GM21717 (cell line): ENCODE results near the gene FAM193B.

Experiments
- ATAC-seq: cut with Tn5 transposase; IDR thresholded peaks from one replicate; pipeline ENCODE4 v1.9.1; 2021; ENCODE audit warnings: mild to moderate bottlenecking, moderate library complexity; ENCODE audit not compliant: unreplicated experiment

FAM193B gene

GRCh38 chr5:177554474-177555111, at the start of gene FAM193B:
FAM193B (minus strand) TSS chr5:177554563; CDS start chr5:177554458, 105 bp downstream.
- peak; percentile 90 for ATAC-seq

- ATAC-seq, result no peak
These were observed 49.8 kb upstream of the FAM193B start for GRCh38 chr5:177604116-177604521.

GRCh38 chr5:177603631-177604030, 49.3 kb upstream of the FAM193B start:
- no peak for ATAC-seq

- no peak for ATAC-seq
These were observed 48.1 kb upstream of the FAM193B start for GRCh38 chr5:177602458-177602830.

GRCh38 chr5:177601577-177602457, 47.5 kb upstream of the FAM193B start:
- ATAC-seq, result no peak

GRCh38 chr5:177601126-177601525, 46.8 kb upstream of the FAM193B start:
- no peak for ATAC-seq

GRCh38 chr5:177600508-177601018, 46.2 kb upstream of the FAM193B start:
- ATAC-seq, result no peak

- ATAC-seq, result peak; percentile 73
These were observed 45.6 kb upstream of the FAM193B start, which contains the start of gene B4GALT7 for GRCh38 chr5:177599731-177600507. B4GALT7 (plus strand) TSS chr5:177600132; CDS start chr5:177600211, 79 bp downstream.

GRCh38 chr5:177598477-177598876, 44.1 kb upstream of the FAM193B start:
- ATAC-seq, result no peak

- ATAC-seq, result no peak
These were observed 42.4 kb upstream of the FAM193B start for GRCh38 chr5:177596775-177597238.

GRCh38 chr5:177595991-177596774, 41.8 kb upstream of the FAM193B start:
- ATAC-seq, result no peak

GRCh38 chr5:177595026-177595585, 40.7 kb upstream of the FAM193B start:
- ATAC-seq, result no peak

GRCh38 chr5:177594071-177594470, 39.7 kb upstream of the FAM193B start:
- no peak for ATAC-seq

GRCh38 chr5:177593511-177593910, 39.1 kb upstream of the FAM193B start:
- no peak for ATAC-seq

GRCh38 chr5:177592905-177593304, 38.5 kb upstream of the FAM193B start:
- ATAC-seq, result no peak

- peak; percentile 93 for ATAC-seq
These were observed 37.9 kb upstream of the FAM193B start, which contains the start of gene TMED9 for GRCh38 chr5:177592010-177592834. TMED9 (plus strand) TSS chr5:177592203; CDS start chr5:177592215, 12 bp downstream.

GRCh38 chr5:177591690-177592009, 37.3 kb upstream of the FAM193B start:
- no peak for ATAC-seq

GRCh38 chr5:177590406-177590805, 36.0 kb upstream of the FAM193B start:
- no peak for ATAC-seq

GRCh38 chr5:177588413-177588909, 34.1 kb upstream of the FAM193B start:
- ATAC-seq, result no peak
